ENCODE measurements around the gene STH. TPM values are rescaled to one million over a fixed set of nuclear protein-coding genes. Genes with fewer than 3 reads are reported as not detected.
A peak's percentile ranks its signal among the peaks of the same experiment; 100 is the strongest.

STH gene
- total and polyA plus RNA-seq, 9 of the 15 experiments (the other 6 are each of a cell fraction or from before 2014, with no cell fraction given) = not detected

DNA sequence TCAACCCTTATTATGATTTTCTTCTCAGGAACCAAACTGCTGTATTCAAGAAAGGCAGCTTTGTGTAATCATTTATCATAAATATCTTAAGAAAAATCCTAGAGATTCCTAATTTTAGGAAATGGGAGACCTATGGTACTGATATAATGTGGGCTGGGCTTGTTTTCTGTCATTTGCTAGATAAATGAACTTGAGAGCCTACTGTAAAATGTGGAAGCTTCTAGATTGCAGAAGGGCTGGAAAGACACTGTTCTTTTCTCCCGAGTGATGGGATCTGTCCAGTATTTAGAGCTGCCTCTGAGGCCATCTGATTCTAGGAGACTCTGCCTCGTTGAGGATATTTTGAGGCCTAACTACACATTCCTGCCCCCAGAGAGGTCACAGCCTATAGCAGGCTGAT lies 19.9 kb upstream of the STH start (continued):
- TF ChIP-seq, protein P1, sequence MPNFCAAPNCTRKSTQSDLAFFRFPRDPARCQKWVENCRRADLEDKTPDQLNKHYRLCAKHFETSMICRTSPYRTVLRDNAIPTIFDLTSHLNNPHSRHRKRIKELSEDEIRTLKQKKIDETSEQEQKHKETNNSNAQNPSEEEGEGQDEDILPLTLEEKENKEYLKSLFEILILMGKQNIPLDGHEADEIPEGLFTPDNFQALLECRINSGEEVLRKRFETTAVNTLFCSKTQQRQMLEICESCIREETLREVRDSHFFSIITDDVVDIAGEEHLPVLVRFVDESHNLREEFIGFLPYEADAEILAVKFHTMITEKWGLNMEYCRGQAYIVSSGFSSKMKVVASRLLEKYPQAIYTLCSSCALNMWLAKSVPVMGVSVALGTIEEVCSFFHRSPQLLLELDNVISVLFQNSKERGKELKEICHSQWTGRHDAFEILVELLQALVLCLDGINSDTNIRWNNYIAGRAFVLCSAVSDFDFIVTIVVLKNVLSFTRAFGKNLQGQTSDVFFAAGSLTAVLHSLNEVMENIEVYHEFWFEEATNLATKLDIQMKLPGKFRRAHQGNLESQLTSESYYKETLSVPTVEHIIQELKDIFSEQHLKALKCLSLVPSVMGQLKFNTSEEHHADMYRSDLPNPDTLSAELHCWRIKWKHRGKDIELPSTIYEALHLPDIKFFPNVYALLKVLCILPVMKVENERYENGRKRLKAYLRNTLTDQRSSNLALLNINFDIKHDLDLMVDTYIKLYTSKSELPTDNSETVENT (CRISPR knock-in tag; IDR thresholded peaks at IDR 0.05) = no peak
- no peak for TF ChIP-seq GABPA (tag; conservative IDR thresholded peaks at IDR 0.05; ENCODE audit: low read depth)
- TF ChIP-seq XRCC3 (IDR thresholded peaks at IDR 0.05) = no peak
- TF ChIP-seq, protein P2, sequence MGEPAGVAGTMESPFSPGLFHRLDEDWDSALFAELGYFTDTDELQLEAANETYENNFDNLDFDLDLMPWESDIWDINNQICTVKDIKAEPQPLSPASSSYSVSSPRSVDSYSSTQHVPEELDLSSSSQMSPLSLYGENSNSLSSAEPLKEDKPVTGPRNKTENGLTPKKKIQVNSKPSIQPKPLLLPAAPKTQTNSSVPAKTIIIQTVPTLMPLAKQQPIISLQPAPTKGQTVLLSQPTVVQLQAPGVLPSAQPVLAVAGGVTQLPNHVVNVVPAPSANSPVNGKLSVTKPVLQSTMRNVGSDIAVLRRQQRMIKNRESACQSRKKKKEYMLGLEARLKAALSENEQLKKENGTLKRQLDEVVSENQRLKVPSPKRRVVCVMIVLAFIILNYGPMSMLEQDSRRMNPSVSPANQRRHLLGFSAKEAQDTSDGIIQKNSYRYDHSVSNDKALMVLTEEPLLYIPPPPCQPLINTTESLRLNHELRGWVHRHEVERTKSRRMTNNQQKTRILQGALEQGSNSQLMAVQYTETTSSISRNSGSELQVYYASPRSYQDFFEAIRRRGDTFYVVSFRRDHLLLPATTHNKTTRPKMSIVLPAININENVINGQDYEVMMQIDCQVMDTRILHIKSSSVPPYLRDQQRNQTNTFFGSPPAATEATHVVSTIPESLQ (CRISPR knock-in tag; IDR thresholded peaks at IDR 0.05) = no peak
- TF ChIP-seq MEIS2 (IDR thresholded peaks at IDR 0.05; ENCODE audit: partially characterized antibody) = peak; percentile 33

DNA sequence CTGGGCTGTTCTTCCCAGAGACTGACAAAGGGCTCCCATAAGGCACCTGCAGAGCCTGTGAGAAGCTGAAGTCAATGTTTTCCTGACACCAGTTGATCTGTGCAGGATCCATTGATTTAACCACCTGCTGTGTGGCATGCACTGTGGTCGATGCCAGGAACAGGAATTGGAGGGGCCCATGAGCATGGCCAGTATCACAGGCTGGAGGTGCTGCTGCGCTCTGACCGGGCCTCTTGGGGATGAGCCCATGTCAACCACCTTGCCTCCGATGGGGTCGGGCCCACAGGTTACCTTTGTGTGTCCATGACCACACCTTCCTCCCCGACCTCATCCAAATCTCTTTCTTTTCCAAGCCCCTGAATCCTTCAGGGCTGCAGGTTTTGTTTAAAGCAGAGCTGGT lies 18.2 kb upstream of the STH start:
- no peak for DNase-seq (ENCODE audit: extremely low read depth in 1 of 4, low spot score in 3 of 4)
- FAIRE-seq = no peak
- H3K36me3 ChIP-seq (ENCODE audit: control insufficient read depth, insufficient read depth, low read length) = no peaks in the 10 kb centered on the region
- no peaks in the 10 kb centered on the region for H3K79me2 ChIP-seq (ENCODE audit: control insufficient read depth, insufficient read depth, low read length)
- H3K27ac ChIP-seq (ENCODE audit: extremely low read depth, low read depth, low read length) = no peak overlapping the region
- no peaks in the 10 kb centered on the region for H4K20me1 ChIP-seq (replicated peaks; ENCODE audit: control insufficient read depth, insufficient read depth, low read length)
- H3K9me3 ChIP-seq (replicated peaks; ENCODE audit: control insufficient read depth, insufficient read depth, low read depth, low read length) = no peaks in the 10 kb centered on the region
- WGBS (ENCODE audit: insufficient coverage, low coverage, missing lambda C conversion rate) = 75% methylated on average over 6 of the region's 6 CpGs
- peaks cover 3% of the 10 kb centered on the region for H3K9me1 ChIP-seq (ENCODE audit: control insufficient read depth, insufficient read depth, low read length)
- BruUV-seq (replicated peaks) = no TSS peak
- H3K4me2 ChIP-seq (ENCODE audit: insufficient read depth, low read length) = no peak overlapping the region
- no peak for ATAC-seq
- no peak overlapping the region for H3K4me3 ChIP-seq
- no peak overlapping the region for H3K9ac ChIP-seq (ENCODE audit: insufficient read depth in 1 of 2, low read depth in 2 of 2, low read length in 2 of 2)
- no peak overlapping the region for H2AFZ ChIP-seq (ENCODE audit: low read depth, low read length)
- intact Hi-C loops (cut with micrococcal nuclease) = no loop called here
- no peaks in the 10 kb centered on the region for H3K27me3 ChIP-seq (ENCODE audit: control insufficient read depth in 2 of 2, insufficient read depth in 2 of 2, low read length in 2 of 2)
- peaks cover 40 to 47% of the 10 kb centered on the region in 2 experiments for H3K4me1 ChIP-seq (replicated peaks in 1 of 2; ENCODE audit: control insufficient read depth in 2 of 2, insufficient read depth in 2 of 2, low read length in 2 of 2)
- ChIA-PET POLR2A (no interaction called here), CTCF (ENCODE audit: low intra/inter-chr PET ratio) (interaction anchor here (0.7 kb wide), 1 partner anchor 19 kb away, joined by 3 read pairs; no protein-coding TSS in a partner anchor)
- in situ Hi-C loops (cut with MboI) = loop anchor here (25.0 kb wide), 1 partner anchor 856 kb away; no protein-coding TSS in a partner anchor
- no peak for TF ChIP-seq HDAC8 (tag; IDR thresholded peaks at IDR 0.05)
- TF ChIP-seq, protein P2 (CRISPR knock-in tag; IDR thresholded peaks at IDR 0.05) = no peak
- TF ChIP-seq ZNF347 (CRISPR knock-in tag; IDR thresholded peaks at IDR 0.05; ENCODE audit: low read depth) = no peak
- no peak for TF ChIP-seq SOX6 (IDR thresholded peaks at IDR 0.05)
- no peak for TF ChIP-seq ETV5 (CRISPR knock-in tag; IDR thresholded peaks at IDR 0.05; ENCODE audit: low read depth)
- TF ChIP-seq DNMT1 (IDR thresholded peaks at IDR 0.05) = no peak
- no peak for TF ChIP-seq CTBP1 (IDR thresholded peaks at IDR 0.05; ENCODE audit: borderline replicate concordance)
- TF ChIP-seq HEY1 (CRISPR knock-in tag; IDR thresholded peaks at IDR 0.05; ENCODE audit: borderline replicate concordance) = no peak
- no peak for TF ChIP-seq THRAP3 (IDR thresholded peaks at IDR 0.05; ENCODE audit: borderline replicate concordance)
- no peak for TF ChIP-seq SMAD3 (CRISPR knock-in tag; conservative IDR thresholded peaks at IDR 0.05)
- TF ChIP-seq JUNB (CRISPR knock-in tag; conservative IDR thresholded peaks at IDR 0.05) = no peak
- TF ChIP-seq CBFA2T3 (IDR thresholded peaks at IDR 0.05) = no peak
- TF ChIP-seq XRCC5 (IDR thresholded peaks at IDR 0.05; ENCODE audit: low read depth, low read length) = no peak

All from K562 (cell line).